ENCODE measurements around the gene ATP5PD. TPM values are rescaled to one million over a fixed set of nuclear protein-coding genes. Genes with fewer than 3 reads are reported as not detected.
A peak's percentile ranks its signal among the peaks of the same experiment; 100 is the strongest.
"Not testable (repeated sequence)": the region's sequence is repeated elsewhere in the genome, so short reads cannot be mapped to it uniquely, and the experiment has no call there.

ATP5PD gene
- total RNA-seq, 1 experiment from 2014 or later, result 284 TPM

DNA sequence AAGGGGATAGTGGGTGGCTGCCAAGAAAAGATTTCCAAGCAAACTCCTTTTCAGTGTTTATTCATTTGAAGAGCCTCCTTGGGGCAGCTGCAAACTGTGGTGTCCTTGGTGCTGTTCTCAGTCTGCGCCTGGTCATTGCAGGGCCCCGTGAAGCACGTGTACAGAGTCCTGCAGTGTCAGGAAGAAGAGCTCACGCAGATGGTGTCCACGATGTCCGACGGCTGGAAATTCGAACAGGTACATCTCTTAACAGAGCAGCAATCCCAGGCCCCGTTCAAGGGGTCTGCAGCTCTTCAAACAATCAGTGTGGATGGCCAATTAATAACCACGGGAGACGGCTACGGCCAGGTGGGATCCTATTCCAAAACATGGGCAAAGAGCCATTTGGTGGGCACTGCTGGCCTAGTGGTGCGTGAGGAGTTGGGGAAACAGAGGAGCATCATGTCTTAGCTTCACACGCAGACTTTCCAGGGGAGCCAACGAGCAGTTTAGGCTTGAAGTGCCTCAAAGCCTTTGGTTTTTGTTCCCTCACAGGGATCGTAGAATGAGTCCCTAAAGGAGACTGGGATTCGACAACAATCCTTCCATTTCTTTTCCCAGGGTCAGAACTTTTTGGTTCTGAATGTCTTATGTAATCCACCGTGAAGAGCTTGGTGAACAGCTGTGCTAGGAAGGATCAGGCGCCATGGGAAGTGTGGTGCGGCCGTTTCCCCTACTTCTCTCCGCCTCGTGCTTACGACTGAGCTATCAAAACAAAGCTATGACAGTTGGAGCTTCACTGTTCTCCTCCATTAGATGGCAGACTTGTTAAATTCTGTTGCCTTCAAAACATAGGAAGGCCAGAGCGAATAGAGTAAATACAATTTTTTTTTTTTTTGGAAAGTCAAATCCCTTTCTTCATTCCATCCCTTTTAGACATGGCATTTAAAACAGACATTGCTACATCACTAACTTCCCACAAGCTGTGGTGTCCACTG is 12.9 kb upstream of the ATP5PD start:
- peak; percentile 88 for DNase-seq (ENCODE audit: low read depth)

DNA sequence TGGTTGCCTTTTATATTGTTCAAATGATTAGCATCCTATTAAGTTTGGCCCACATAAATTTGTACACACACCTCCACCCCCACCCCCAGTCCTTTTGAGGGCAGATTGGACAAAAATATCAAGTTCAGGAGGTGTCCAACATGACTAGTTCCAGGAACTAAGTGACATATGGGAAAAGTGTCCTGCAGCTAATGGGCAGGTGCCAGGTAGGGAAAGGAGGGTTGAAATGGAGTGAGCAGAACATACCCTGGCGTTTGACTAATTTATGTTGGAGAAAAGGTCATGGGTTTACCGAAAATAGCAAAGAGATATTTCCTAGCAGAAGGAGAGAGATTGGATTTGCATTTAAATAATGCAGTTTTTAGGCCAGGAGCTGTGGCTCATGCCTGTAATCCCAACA is 5.2 kb upstream of the ATP5PD start:
- no peak for DNase-seq (ENCODE audit: low read depth)

DNA sequence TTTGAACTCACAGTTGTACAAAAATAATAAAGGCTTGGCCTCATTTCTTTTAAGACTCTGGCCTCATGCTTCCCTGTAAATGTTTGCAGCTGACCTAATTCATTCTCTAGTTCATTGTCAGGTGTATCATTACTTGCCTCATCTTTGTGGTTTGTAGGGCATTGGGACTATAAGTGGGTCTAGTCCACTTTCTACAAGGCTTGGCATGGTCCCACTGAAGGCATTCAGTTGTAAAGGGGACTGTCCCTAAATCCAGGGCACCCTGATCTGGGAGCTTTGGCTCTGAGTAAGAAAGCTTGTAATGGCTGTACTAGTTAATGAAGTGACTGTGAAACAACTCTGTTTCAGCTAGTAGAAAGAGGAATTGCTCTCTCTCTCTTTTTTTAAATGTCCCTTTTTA is 2.9 kb upstream of the ATP5PD start:
- no peak for DNase-seq (ENCODE audit: low read depth)

DNA sequence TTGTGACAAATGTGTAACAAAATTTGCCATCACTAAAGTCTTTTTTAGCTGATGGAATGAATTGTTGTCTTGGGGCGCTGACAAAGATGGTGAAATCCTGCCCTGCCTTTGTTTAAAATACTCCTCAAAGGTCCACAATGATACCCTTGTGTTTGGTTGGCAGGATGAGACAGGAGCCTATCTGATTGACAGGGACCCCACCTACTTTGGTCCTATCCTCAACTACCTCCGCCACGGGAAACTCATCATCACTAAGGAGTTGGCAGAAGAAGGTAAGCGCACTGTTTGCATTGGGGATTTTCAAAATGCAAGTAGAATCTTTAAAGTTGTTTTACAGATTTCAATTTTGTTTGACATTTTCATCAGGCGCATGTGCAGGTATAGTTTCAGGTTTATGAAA is 2.3 kb upstream of the ATP5PD start:
- DNase-seq (ENCODE audit: low read depth), result no peak

DNA sequence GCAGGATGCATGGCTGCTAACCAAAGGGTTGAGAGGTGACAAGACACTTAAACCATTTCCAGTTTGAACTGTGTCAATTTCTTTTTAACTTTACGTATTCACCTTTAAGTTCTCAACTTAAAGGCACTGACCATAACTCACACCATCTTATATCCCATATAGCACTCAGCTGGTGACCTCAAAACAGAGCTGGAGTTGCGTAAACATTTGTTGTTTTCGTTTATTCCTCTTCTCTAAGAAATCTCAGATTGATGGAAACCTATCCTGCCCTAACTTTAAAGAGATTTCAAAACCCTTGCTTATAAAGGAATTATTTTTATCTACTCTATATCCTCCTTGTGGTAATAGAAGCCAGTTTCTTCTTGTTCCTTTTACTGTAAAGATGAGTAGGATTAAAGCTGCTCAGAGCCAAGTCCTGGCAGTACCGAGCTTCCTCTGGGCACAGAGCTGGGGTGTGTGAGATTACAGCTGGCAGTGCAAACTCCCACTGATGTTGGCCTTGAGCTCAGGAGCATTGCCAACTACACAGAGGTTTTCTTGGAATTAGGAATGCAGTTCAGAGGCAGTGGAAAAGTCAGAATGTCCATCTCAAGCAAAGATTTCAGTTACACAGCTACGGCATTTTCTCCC is 1.6 kb upstream of the ATP5PD start:
- DNase-seq (ENCODE audit: low read depth), result no peak

DNA sequence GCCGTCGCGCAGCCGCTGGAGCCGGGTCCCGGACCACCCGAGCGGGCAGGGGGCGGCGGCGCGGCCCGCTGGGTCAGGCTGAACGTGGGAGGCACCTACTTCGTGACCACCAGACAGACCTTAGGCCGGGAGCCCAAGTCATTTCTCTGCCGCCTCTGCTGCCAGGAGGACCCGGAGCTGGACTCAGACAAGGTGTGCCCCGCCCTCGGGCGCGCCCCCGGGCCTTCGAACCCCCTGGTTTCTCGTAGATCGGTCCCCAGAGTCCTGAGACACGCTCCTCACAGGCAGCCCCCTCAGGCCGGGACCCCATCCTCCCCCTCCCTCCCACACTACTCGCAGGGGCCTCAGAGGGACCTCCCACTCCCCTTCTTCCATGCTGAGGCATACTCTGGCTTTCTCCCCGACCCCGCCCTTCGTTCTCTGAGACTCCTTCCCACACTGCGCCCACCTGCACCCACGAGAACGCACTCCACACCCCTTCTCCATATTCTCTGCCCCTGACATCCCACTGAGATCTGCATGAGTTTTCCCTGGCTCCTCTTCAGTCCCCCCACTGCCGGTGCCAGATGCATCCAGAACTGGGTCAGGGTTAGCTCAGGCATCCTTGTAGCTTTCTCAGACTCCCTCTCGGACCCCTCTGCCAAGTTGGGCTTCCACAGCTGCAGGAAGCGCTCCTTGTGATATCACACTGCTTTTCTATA is 779 bp upstream of the ATP5PD start:
- no peak for DNase-seq (ENCODE audit: low read depth)

DNA sequence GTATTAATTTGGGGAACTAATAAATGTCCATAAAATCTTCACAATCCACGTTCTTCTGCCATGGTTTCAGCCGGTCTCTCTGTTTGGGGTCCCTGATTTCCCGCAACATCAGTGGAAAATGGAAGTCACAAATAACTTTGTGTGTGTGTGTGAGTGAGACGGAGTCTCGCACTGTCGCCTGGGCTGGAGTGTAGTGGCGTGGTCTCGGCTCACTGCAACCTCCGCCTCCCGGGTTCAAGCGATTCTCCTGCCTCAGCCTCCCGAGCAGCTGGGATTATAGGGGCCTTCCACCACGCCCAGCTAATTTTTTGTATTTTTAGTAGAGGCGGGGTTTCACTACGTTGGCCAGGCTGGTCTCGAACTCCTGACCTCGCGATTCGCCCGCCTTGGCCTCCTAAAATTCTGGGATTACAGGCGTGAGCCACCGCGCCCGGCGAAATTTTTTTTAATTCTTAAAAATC is 793 bp downstream of the ATP5PD start:
- DNase-seq (ENCODE audit: low read depth), result not testable (repeated sequence)

DNA sequence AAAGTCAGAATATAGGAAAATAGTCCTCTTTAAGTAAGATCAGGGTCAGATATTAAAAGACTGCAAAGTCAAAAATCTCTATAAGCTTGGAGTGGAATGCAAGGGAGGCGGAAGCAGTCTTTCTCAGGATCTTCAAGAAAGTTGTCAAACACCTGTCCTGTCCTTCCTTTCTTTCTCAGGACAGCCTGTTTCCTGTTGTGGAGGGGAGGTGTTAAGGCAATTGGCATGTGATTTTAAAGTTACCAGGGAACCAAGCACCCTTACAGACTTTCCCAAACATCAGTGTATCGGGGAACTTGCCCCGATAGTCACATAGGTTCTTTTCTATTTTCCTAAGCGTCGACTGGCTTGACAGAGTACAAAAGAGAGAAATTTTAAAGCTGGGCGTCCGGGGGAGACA is 2.1 kb downstream of the ATP5PD start:
- DNase-seq (ENCODE audit: low read depth), result no peak

DNA sequence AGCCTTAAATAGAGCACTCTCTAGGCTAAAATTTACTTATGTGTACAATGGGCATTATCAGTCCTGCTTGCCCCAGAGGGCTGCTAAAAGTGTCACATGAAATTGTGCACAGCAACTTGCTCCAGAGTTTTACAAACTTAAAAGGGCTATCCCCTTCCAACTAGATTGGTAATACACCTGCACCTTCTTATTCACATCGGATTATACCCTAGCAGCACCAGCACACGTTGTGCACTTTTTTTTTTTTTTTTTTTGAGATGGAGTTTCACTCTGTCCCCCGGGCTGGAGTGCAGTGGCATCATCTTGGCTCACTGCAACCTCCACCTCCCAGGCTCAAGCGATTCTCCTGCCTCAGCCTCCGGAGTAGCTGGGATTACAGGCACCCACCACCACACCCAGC is 3.0 kb downstream of the ATP5PD start:
- not testable (repeated sequence) for DNase-seq (ENCODE audit: low read depth)

DNA sequence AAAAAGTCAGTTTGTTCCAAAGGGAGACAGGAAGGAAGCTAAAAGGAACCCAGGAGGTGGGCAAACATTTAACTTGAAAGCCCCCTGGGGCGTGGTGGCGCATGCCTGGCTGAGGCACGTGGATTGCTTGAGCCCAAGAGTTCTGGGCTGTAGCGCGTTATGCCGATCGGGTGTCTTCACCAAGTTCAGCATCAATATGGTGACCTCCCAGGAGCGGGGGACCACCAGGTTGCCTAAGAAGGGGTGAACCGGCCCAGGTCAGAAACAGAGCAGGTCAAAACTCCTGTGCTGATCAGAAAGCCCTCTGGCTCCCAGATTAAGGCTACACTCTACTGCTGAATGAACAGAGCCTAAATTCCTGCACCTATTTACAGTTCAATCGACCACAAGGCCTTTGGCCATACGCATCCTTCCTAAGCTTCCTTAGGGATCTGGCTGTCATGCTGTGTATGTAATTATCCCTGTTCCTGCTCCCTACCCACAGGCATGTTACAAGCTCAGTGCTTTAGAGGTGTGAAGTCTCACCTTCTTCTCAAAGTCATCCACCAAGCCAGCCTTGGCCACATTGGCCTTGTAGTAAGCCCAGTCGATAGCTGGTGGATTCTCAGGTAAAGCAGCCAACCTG is 5.0 kb downstream of the ATP5PD start:
- DNase-seq (ENCODE audit: low read depth), result no peak

DNA sequence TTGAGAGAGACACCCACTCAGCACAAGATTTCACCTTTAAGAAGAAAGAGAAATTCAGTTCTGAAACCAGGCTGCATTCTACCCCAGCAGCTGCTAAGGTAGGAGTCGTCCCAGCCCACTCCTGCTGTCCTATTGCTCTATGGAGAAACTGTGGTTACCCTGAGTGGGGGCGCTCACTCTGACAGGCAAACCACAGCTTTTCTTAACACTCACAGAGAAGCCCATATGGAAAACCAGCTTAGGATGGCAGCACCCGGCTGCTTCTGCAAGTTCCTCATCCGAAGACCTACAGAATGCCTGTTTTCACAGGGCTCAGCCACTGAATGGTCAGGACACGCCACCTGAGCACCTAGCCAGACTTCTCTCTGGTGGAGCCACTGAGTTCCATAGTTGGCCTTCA is 7.5 kb downstream of the ATP5PD start:
- no peak for DNase-seq (ENCODE audit: low read depth)

DNA sequence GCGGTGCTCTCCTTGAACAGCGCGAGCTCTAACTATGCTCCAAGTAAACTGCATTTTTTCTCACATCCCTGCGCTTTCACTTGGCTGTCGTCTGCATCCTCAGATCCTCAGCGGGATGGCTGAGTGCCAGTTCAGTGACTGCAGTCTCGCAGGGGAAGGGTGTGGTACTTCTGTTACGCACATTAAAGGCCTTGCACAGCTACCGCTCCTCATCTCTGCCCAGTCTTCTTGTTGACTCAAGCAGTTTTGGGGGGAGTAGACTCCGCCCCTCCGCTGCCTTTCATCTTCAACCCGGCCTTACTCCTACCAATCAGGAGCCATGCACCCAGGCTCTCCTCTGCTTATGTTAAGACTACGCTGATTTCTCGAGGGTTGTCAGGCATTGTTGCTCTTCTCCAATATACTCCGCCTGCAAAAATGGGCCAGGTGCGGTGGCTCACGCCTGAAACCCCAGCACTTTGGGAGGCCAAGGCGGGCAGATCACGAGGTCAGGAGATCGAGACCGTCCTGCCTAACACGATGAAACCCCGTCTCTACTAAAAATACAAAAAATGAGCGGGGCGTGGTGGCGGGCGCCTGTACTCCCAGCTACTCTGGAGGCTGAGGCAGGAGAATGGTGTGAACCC is 10.0 kb downstream of the ATP5PD start:
- no peak for DNase-seq (ENCODE audit: low read depth)

DNA sequence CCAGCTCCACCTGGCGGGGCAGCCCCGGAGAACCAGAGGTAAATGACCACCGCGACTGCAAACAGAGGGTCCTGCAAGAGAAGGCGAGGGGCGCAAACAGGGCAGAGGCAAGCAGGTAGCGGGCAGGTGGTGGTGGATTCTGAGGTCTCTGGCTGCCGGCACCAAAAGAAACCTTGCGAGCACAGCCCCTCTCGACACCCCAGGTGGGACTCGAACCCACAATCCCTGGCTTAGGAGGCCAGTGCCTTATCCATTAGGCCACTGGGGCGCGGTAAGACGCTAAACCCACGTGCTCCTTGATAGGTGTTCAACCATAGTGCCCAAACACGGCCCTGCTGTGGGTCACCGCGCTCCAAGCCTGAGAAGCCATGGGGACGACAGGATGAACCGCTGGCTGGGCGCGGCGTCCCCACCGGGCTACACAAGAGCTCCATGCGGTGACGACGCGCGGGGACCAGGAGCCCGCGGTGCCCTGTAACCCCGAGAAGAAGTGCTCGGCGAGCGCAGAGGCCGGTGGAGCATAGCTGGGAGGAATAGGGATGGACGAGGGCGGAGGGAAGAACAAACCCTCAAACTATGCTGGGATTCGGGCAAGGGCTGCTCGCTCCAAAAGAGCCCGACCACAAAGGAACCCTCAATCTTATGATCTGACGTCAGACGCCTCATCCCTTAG is 12.4 kb downstream of the ATP5PD start:
- peak; percentile 88 for DNase-seq (ENCODE audit: low read depth)

DNA sequence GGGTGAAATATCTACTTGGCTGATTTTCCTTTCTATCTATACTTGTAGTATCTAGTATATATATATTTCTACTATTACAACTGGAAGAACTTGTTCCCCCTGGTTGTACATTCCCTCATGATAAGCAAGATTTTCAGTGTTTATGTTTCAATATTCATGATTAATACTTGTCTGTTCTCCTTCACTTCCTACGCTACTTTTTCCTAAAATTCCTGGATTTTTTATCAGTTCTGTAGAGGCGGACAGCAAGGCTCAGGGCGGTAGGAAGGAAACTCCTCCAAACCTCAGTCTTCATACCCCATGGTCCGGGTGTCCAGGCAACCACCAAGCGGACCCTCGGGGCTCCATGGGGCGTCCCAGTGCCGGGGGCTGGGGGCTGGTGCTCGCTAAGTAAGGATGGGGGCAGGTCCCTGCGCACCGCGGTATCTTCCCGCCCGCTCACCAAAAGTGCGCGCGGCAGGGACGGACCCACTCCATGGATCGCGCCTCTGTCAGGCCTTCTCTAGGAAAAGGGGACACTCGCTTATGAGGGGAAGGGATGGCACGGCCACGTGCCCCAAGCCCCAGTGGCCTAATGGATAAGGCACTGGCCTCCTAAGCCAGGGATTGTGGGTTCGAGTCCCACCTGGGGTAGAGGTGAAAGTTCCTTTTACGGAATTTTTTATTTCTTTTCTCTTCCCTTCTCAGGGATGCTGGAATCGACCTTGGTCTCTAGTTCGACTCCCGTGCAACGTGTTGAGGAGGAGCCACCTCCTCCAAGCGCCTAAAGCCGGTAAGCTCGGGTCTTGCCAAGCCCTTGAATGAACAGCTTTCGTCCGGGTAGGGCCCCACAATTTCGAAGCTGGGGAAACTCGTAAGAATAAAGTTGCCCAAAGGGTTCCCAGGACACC is 13.2 kb downstream of the ATP5PD start:
- DNase-seq (ENCODE audit: low read depth), result peak; percentile 94

DNA sequence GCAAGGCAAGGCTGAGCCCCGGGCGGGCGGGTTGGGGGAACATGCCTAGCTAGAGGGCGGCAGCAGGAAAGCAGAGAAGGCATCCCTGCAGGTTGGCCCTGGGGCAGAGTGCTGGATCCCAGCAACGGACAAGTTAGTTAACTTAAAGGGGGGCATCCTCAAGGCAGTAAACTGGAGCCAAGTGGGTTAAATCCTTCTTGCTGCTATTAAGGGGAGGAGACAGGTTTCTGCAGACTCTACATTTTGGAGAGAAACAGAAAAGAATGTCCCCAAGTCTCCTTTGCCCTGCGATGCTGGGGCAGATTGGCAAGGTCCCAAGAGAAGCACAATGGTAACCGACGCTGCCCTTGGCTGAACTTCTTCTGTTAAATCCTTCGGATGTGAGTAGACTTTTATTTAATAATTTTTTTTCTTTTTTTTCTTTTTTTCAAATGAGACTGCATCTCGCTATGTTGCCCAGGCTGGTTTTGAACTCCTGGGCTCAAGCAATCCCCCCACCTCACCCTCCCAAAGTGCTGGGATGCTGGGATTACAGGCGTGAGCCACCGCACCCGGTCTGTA is 14.0 kb downstream of the ATP5PD start:
- peak; percentile 20 for DNase-seq (ENCODE audit: low read depth)

DNA sequence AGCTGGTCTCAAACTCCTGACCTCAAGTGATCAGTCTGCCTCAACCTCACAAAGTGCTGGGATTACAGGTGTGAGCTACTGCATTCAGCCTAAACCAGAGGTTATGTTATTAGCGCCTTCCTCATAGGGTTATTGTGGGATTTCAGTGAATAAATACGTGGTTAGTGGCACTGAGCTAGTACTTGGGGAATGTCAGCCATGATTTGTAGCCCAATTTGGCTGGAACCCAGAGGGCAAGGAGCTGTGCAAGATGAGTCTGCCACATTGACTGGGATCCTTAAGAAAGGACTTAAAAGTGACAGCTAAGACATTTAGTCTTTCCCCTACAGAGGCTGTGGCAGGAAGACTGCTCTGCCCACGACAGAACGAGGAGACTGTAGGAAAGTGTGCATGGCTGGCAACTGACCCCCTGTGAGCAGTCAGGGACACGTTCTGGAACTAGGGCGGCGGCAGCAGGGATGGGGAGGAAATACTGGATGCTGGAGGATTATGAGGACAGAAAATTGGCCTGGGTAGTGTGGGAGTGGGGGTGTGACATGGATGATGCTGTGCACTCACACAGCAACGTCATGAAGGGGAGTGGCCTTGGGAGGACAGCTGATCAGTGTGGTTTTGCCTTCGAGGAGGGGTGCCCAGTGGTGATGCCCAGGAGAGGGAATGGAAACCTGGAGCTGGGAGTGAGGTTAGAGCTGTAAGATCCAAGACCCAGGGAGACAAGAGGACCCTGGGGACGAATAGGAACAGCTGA is 14.6 kb downstream of the ATP5PD start:
- peak; percentile 91 for DNase-seq (ENCODE audit: low read depth)

DNA sequence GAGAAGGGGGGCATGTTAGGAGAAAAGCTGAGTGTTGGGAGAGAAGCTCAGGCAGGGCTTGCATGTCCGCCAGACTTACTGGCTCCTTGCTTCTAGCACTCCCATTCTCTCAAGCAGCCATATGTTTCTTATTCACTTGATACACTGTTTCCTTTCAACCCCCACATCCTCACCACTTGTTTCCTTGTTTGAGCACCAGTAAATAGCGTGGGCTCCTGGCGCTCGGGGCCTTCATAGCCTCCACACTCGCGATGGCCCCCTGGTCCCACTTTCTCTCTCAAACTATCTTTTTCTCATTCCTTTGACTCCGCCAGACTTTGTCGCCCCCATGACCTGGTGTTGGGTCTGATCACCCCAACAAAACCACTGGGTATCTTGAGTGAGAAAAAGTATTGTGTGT is 16.6 kb downstream of the ATP5PD start:
- DNase-seq (ENCODE audit: low read depth), result no peak

DNA sequence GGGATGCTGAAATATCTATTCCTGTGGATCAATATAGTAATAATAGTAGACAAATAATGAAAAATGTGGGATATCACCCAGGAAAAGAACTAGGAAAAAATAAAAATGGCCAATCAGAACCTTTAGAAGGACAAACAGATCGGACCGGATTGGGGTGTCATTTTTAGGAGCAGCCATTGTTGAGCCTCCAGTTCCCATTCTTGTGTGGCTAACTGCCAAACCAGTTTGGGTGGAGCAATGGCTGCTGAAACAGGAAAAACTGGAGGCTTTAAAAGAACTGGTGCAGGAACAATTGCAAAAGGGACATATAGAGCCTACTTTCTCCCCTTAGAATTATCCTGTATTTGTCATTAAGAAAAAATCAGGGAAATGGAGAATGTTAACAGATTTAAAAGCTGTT is 20.1 kb downstream of the ATP5PD start:
- not testable (repeated sequence) for DNase-seq (ENCODE audit: low read depth)

DNA sequence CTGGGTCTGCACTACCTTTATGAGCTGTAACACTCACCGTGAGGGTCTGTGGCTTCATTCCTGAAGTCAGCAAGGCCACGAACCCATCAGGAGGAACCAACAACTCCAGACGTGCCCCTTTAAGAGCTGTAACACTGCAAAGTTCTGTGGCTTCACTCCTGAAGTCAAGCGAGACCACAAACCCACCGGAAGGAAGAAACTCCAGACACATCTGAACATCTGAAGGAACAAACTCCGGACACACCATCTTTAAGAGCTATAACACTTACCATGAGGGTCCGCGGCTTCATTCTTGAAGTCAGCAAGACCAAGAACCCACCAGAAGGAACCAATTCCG is 21.4 kb downstream of the ATP5PD start:
- not testable (repeated sequence) for DNase-seq (ENCODE audit: low read depth)

Measured in LHCN-M2 (cell line).